H4 (cell line): ENCODE results near the gene UBE3A. TPM values are rescaled to one million over a fixed set of nuclear protein-coding genes. Genes with fewer than 3 reads are reported as not detected.
A peak's percentile ranks its signal among the peaks of the same experiment; 100 is the strongest.
"Not testable (repeated sequence)": the region's sequence is repeated elsewhere in the genome, so short reads cannot be mapped to it uniquely, and the experiment has no call there.

Experiments
- DNase-seq: peaks from one replicate; pipeline ENCODE4 v3.0.0-alpha.2; 2015; ENCODE audit warnings: low spot score
- total RNA-seq: library from RNA; depleted of rRNA; stranded (reverse); fragments of >200 nt; shearing (Covaris generic); gene quantifications from 2 replicates; pipeline ENCODE4 v1.2.3, GENCODE V29; 2014

UBE3A gene
- total RNA-seq, 1 experiment from 2014 or later: 39.8 TPM

DNA sequence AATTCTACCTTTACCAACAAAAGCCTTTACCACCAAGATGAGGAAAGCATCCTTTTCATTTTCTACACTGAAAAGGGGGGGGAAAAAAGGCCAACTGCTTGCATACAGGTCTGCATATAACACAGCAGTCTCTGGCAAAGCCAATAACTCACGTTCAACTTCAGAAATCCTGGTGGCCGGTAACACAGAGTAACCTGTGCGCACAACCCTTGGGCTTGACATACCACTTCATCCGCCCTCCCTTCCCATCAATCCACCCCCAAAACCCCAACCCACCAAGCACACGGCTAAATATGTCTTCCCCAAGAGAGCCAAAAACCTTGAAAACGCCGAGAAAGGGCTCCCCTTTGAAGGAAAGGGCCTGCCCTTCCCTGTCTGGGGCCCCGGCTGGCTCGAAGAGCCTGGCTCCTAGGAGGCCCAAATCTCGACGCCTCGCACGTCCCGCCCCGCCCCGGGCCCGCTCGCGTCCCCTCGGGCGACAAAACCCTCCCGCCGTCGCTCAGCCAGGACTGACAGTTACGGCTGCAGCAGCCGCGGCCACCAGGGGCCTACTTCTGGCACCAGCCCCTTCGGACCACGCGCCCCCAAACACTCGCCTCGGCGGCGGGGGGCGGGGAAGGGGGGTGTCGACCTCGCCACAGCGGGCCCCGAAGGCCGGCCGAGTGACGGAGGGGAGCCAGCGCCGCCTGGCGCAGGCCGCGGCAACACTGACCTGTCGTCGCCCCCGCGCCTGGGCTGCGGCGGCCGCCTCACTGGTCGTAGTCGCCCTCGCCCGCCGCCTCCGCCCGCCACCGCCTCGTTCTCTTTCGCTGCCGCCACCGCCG lies 835 bp downstream of the UBE3A start:
- peak; percentile 10 for DNase-seq

DNA sequence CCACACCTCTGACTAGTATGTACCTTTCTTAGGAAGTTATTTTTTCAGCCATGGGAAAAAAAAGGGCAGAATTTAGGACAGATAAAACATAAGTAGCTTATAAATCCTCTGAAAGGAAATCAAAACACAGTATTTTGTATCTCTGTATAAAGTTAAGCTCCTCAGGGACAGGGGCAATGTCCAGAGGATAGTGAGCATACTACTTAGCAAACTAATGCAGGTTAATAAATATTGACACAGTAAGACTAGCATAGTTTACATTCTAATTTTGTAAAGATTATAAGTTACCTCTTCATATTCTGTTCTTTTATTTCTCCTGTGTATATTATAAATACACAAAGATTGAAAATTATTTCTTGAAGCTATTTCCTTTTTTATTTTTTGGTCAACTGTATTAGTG lies 2.1 kb downstream of the UBE3A start:
- DNase-seq: no peak

DNA sequence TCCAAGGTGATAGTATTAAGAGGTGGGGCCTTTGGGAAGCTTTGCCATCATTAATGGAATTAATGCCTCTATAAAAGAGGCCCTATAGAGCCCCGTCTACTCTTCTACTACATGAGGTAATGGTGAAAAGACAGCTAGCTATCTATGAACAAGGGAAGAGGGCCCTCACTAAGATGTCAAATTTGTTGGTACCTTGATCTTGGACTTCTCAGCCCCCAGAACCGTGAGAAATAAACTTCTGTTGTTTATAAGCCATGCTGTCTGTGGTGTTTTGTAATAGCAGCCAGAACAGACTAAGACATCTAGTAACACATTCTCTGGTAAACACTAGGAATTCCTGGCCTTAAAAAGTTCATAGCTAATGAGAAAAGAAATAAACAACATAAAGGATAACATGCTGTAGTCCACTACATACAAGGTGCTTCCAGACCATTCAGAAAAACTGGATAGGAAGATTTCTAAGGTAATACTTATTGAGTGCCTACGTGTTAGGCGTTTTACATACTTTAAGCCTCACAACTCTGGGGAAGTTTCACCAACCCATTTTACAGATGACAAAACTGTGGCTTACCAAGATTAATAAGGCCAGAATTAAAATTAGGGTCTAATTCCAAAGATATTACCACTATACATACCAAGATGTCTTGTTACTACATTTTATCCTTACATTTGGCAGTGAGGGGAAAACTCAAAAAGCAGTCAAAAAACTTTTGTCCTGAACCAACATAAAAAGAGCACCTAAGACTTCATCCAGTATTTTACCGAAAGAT lies 3.2 kb downstream of the UBE3A start:
- DNase-seq: no peak

DNA sequence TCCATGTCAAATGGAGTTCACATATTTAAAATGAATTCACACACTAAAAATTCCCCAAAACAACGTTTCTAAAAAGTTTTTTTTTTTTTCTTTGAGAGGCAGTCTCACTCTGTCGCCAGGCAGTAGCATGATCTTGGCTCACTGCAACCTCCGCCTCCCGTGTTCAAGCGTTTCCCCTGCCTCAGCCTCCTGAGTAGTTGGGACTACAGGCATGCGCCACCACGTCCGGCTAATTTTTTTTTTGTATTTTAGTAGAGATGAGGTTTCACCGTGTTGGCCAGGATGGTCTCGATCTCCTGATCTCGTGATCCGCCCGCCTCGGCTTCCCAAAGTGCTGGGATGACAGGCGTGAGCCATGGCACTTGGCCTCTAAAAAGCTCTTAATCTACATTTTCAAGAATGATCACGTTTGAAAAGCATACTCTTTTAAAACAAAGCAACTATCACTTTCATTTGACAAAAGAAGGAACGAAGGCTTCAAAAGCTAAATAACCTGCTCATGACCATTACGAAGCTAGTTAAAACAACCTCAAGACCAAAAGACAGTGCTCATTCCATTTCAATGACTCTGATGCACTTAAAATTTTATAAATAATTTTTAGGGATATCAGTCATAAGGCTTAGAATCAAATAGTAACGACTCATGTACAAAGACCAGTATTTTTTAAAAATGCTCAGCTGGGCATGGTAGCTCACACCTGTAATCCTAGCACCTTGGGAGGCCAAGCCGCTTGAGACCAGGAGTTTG lies 5.5 kb downstream of the UBE3A start:
- no peak for DNase-seq

DNA sequence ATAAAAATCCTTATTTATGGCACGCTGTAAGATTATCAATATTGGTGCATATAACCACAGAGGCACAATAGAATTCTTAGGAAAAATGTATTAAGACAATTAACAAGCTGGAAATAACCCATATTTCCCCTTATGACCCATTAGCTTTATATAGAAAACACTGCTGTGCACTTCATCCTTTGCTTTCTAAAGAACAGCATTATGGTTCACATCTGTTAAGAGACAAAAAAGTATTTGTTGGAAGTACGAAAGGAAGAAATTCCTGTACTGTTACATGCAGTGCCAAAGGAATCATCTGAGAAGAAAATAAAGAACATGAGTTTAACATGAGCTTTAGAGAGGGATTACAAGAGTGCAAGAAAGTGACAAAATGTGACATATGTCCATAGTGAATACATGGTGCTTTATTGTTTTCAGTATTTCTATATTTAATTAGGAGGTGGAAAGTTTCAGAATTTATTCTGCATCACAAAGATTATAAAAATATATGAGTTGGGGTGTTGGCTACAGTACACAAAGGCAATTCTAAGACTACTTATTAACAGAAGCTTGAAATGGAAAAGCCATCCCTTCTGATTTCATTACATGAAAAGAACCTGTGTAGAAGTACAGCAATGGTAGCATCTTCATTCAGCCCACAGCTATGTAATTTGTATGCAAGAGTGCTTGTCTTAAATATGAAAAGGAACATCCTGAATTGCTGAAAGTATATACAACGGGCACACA lies 6.8 kb downstream of the UBE3A start:
- DNase-seq: no peak

DNA sequence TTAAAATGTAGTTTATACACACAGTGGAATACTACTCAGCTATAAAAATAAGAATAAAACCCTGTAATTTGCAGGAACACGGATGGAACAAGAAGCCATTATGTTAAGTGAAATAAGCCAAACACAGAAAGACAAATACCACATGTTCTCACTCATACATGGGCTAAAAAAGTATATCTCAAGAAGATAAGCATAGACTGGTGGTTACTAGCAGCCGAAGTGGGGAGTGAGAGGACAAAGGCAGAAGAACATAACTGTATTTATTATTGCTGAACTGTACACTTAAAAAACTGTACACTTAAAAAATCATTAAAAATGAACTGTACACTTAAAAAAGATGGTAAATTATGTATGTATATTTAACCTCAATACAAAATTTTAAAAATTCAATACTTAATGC lies 11.0 kb downstream of the UBE3A start:
- DNase-seq: no peak

DNA sequence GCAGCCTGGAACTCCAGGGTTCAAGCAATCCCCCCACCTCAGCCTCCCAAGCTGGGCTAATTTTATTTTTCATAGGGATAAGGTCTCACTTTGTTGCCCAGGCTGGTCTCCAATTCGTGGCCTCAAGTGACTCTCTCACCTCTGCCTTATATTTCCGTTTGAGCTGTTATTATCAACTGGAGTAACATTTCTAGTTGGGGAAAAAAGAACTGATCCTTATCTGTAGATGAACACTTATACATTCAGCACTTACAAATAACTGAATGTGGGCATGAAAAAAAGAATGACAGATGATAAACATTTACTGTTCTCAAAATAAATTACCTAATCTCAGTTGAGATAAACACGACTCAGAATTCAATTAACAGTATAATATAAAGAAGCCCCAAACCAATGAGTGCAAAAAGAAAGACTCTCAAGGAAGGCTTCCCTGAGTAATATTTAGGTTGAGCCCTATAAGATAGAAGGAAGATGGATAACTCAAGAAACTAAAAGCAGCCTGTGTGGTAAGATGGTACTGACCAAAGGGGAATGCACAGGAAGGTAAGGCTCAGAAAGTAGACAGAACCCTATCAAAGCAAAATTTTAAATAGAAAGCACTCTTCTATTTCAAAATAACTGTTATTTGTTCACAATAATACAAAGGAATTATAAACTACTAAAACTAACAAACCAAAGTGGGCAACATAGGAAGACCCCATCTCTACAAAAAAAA lies 11.8 kb downstream of the UBE3A start:
- no peak for DNase-seq

DNA sequence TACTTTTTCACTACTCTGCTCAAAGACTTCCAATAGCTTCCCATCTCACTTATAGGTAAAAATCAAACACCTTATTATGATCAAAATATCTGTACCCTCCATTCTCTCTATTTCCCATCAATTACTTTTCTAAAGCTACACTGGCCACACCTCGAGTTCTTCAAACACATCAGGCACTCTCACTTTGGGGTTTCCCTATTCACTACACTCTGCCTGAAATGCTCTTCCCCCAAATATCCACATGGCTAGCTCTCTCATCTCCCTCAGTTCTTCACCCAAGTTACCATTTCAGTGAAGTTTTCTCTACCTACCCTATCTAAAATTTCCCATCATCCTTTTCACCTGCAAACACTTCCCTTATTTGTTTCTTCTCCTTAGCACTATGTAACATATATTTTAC lies 14.8 kb downstream of the UBE3A start:
- DNase-seq: no peak

DNA sequence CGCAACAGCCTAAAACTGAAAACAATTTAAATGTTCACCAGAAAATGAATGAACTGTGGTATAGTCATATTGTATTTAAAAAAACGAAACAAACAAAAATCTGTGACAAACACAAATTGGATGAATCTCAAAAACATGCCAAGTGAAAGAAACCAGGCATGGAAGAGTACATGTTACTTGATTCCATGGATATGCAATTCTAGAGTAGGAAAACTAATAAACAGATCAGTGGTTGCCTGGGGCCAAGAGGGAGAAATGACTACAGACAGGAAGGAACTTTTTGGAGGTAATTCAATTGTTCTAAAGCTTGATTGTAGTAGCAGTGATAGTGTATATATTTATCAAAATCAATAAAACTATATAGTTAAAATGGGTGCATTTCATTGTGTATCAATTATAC lies 16.8 kb downstream of the UBE3A start:
- DNase-seq: no peak

DNA sequence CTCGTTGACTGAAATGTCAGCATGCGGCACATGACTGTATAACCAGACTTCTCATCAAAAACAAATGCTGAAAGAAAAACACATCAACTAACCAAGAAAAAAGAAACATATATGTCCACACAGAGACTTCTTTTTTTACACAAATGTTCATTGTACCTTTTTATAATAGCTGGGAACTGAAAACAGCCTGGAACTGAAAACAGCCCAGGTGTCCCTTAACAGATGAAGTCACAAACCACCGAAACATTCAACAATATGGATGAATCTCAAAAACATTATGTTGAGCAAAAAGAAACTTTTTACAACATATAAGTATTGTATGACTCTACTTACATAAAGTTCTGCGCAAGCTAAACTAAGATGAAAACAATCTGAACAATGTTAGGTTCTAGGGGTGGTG lies 20.6 kb downstream of the UBE3A start:
- DNase-seq: no peak

DNA sequence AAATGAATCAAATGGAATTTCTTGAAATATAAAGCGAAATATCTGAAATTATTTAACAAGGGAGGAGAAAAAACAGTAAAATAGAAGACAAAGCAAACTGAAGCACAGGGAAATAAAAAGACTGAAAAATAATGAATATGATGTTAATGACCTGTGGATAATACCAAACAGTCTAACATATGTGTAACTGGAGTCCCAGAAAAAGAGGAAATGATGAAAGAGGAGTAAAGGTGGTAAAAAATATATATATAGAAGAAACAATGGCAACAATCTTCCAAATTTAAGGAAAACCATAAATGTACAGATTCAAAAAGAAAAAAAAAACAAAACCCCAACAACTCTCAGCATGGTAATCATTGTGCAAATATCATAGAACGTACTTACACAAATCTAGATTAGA lies 21.2 kb downstream of the UBE3A start:
- no peak for DNase-seq

DNA sequence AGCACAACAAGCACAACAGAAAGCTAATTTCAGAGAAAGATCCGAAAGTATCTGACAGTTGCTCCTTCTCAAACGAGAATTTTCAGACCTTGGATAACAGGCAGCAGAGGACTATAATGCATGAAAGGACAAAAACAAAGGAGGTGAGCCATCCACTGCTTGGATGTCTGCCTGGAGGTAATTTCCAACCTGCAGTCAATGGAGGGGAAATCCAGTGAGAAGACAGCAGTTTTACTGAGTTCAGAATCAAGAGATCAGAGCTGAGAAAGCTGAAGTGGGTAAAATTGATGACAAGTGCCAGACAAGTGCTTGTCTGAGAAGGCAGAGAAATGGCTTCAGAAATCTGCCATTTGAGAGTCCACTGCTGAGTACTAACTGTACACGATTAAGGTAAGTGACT lies 22.1 kb downstream of the UBE3A start:
- DNase-seq: no peak

DNA sequence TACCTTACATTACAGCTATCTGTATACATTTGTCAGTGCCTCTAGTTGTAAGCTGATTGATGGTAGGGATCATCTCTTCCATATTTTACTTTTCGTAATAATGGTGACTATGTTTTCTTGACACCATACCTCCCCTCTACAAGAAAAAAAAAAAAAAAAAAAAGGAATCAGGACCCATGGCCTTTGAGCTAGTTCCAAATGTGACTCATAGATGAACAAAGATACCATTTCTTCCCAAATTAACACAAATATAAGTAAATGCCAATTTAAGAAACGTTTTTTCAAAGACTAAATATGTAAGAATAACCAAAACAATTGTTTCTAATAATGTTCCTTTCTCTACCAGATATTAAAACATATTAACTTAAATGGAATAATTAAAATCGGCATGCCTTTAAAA lies 23.1 kb downstream of the UBE3A start:
- DNase-seq: no peak

DNA sequence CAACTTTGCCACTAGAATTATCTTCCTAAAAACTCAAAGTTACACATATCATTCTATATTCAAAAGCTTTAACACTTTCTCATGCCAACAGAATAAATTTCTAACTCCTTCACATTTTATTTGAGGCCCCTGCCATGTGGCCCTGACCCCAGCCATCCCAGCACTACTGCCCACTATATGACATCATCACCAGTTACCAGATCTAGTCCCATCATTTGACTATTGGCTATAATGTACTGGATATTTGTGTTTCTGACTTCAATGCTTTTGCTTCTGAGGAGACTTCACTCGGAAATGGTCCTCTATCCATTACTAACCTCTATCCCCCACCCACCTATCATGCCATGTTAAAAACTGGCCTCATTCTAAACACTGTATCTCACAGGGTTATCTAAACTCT lies 23.6 kb downstream of the UBE3A start:
- no peak for DNase-seq

DNA sequence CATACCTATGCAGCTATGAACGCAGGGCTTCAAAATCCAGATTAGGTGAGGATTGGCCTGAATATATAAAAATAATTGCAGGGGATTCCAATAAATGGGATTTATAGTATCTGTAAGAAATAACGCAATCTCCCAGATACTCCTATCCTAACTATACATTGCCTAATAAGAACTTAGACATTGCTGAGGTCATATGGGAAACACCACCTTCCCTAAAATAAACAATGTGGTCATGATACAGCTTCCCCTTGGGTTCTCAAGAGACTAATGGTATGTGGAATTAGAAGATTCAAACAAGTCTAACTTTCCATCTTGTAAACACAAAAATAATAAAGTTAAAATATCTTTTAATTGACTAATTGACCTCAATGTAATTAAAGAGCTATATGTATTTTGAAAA lies 28.2 kb downstream of the UBE3A start:
- DNase-seq: peak; percentile 16

DNA sequence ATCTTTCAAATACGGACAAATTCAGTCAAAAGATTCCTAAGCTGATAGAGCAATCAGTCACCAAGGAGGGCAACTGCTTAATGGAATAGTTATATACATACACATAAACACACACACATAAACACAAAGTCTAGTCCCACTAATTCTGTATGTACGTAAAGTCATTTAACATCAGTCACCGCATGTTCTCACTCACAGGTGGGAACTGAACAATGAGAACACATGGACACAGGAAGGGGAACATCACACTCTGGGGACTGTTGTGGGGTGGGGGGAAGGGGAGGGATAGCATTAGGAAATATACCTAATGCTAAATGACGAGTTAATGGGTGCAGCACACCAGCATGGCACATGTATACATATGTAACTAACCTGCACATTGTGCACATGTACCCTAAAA lies 29.1 kb downstream of the UBE3A start:
- not testable (repeated sequence) for DNase-seq

DNA sequence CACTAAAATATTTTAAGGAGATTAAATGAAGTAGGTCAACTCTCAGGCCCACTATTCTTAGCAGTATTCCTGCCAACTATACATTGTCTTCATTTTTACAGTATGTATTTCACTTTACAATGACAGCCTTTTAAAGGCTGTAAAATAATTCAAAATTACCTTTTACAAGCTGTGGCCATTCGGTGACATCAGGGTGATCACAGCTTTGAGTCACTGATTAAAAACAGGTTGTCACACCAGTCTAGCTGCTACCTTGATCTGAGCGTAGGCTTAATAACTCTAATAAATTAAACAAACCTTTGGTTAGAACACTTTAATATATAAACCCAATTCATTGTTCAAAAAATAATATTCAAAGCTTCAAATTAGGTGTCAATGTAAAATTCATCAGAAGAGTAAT lies 29.9 kb downstream of the UBE3A start:
- DNase-seq: no peak

DNA sequence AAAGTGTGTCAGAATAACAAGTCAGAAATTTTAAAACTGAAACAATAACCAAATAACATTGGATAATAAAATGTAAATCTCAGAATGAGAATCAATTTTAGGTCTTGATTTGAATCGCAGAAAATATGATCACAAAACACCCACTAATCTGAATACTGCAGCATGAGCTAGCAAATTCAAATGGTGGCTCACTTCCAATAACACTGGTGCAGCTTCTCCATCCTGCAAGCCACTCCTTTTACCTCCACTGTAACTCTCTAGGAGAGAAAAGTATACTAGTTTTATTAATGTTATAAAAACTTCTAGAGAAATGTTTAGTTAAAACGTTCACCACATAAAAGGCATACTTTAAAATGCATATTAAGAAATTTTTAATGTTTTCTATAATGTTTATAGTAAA lies 30.4 kb downstream of the UBE3A start:
- peak; percentile 7 for DNase-seq

DNA sequence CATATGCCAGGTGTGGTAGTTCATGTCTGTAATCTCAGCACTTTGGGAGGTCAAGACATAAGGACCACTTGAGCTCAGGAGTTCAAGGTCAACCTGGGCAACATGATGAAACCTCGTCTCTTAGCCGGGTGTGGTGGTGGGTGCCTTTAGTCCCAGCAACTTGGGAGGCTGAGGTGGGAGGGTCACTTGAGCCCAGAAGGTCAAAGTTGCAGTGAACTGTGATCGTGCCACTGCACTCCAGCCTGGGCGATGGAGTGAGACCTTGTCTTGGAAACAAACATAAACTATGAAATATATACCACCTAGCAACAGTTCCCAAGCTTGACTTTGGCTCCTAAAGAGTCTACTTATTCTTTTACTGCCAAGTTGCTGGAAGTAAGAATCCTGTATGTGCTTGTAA lies 30.9 kb downstream of the UBE3A start:
- no peak for DNase-seq

DNA sequence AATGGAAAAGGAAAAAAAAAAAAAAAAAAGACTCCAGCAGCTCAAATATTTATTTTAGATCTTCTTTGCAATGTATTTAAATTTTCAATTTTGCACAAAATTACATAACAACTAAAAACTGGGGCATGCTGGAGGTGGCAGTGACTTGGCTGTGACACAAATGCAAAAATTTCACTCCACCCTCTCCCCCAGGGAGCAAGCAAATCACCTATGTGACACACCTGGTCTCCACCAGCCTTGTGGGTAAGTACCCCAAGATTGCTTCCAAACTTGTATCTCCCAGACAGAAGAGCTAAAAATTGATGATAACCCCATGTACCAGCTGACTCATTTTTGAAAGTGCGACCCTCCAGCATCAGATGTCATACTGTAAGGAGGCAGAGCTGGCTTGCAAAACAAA lies 32.0 kb downstream of the UBE3A start:
- no peak for DNase-seq

DNA sequence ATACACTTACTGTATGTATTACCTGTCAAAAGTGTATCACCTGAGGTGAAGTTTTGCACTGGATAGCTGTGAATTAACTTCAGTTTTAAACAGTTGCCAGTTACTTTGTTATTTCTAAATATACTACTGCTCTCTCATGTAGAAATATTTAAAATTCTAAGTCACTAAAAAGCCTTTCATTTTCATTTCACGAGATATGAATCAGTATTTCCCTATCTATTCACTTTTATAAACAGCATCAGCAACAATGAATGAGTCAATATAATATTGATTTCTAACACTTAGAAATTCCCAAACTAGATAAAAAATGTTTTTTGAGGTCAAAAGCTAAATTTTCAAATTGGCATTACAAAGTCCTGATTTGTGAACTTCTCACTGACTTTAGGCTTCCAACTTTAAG lies 32.6 kb downstream of the UBE3A start:
- no peak for DNase-seq
